ENCODE results near the gene RASAL2.
"Not testable (repeated sequence)": the region's sequence is repeated elsewhere in the genome, so short reads cannot be mapped to it uniquely, and the experiment has no call there.

The RASAL2 gene

DNA sequence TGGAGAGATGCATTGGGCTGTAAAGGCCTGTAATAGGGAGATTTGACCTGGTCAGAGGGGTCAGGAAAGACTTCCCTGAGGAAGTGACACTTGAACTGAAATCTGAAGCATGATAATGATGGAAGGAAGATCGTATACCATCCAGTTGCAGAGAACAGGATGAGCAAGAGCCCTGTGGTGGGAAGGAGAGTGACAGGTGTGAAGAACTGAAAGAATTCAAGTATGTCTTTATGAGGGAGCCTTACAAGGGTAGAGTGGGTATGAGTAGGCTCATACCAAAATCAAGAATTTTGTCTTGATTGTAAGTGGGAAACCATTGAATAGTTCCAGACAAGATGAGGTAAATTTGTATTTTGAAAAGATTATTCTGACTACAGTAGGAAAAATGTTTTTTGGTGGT lies 129.4 kb downstream of the RASAL2 start:
- no peak for DNase-seq (ENCODE audit: low read depth in 2 of 2, low spot score in 1 of 2)

DNA sequence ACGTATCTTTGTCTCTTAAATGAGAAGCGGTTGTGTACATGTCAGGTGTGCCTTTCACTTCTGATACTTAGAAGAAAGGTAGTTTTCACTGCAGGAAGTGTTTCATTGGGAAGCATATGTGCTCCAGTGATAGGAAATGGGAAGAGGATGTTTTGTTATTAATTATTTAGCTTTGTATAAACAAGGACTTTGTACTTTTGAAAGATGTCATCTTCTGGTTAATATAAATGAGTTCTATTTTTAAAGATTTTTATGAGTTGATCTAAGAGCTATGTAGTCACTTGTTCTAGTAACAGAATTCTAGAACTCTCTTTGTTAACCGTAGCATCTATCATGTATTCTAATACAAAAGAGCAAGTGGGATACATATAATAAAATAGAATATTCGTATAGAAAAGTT lies 130.5 kb downstream of the RASAL2 start:
- DNase-seq (ENCODE audit: low read depth in 2 of 2, low spot score in 1 of 2) = no peak

DNA sequence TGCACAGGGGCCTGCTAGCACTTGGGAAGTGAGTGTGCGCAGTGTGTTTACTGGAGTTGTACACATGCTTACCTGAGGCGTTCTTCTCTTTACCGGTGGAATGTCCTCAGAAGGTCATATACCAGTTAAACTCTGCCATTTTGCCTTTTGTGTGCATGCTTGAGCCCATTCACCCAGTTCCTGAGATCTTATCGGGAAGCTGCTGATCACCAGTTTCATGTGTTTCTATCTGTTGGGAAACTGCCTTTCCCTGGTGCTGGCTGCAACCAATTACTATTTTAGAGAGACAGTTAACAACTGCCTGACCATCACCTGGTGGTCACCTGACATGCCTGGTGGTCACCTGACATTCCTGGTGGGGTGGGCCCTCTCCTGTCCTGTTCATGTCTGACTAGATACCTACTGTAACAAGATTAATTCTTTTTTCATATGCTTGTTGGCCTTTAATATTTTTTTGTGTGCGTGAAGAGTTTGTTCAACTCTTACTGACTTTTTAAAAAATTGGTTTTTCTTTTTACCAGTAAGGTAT lies 137.0 kb downstream of the RASAL2 start:
- no peak for DNase-seq (ENCODE audit: low read depth in 2 of 2, low spot score in 1 of 2)

DNA sequence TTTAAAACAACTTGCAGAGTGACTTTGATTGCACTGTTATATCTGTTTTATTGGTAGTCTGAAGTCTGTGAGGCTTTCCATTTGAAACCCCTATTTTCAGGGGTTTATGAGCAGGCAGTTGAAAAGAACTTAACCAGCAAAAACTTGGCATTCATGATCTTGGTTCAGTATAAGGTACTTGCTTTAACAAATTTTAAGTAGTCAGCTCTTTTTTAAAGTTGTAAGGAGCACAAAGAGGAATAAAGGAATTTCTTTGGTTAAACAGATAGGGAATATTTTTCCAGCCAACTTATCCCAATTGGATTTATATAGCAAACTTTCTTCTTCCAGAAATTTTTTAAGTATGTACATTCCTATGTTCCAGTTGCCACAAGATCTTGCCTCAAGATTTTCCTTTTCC lies 138.2 kb downstream of the RASAL2 start:
- DNase-seq (ENCODE audit: low read depth in 2 of 2, low spot score in 1 of 2) = no peak

DNA sequence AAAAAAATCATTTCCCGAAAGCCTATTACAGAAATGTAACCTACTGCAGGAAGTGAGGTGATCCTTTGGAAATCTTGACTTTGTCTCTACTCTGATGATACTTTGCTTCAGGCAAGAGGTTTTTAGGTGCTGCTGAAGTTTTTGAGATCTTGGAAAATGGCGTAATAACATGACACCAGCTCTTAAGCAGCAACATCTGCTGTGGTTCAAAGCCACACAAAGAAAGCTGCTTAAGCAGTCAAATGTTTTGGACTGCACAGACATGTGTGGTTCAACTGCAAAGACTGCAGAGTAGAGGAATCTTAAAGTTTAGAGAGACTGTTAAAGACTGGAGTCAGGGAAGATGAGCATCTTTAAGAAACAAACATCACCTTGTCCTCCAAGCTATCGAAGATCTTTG lies 139.0 kb downstream of the RASAL2 start:
- no peak for DNase-seq (ENCODE audit: low read depth in 2 of 2, low spot score in 1 of 2)

DNA sequence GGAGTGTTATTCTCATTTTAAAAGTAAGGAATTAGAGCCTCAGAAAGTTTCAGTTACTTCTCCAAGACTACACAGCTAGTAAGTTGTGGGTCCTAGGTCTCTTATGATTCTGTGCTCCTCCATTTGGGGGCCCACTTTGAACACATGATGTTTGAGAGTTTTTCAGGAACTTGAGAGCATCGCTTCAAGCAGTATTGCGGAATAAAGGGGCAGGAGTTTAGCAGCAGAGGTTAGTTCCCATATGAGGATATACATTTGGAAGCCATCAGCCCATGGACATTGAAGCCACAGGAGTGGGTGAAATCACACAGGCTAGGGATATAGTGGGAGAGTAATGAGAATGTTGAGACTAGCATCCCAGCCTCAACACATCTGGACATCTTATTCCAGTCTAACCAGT lies 143.2 kb downstream of the RASAL2 start:
- no peak for DNase-seq (ENCODE audit: low read depth in 2 of 2, low spot score in 1 of 2)

DNA sequence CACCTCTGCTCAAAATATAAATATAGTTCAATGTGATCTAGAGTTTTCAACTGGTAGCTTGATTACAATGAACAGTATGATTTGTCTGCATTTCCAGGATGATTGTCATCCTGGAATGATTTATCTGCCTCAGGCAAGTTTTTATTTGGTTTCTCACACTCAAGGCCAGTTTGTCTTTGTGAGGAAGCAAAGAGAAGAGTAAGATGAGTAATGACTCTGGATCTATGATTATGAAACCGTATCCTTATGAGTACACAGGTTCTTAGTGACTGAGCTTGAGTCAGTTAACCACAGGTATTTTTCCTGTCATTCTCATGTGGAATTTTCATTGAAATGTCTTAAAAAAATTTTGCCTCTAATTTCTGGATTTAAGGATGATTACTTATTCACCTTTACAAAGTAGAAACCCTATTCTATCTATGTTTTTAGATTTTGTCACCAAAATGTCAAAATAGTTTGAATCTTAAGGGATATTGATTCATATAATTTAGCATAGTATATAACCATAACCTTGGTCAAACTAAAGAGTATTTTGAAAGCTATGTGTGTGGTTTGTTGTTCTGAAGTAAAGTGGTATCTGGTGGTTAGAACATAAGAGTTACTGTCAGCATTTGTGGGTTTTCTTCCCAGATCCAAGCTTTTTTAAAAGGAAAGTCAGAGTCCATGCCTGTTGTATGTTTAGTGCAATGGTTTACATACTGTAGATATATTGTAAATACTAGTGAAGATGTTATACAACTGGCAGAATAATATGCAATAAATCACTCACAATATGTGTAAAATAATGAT lies 145.0 kb downstream of the RASAL2 start:
- no peak for DNase-seq (ENCODE audit: low read depth in 2 of 2, low spot score in 1 of 2)

DNA sequence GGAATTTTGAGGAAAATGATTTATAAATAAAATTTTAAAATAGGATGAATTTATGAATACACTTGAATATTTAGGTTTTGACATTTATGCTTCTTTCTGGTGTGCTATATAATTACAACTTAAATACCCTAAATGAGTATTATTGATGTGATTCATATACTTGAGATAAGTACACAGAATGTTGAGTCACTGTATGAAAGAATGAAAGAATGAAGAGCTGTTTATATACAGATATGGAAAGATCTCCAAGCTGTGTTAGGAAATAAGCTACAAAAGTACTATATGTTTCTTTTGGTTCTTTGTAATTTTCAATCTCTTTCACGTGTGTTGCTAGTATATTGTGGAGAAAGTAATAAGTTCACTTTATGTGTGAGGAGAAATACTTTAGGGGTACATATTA lies 147.2 kb downstream of the RASAL2 start:
- no peak for DNase-seq (ENCODE audit: low read depth in 2 of 2, low spot score in 1 of 2)

DNA sequence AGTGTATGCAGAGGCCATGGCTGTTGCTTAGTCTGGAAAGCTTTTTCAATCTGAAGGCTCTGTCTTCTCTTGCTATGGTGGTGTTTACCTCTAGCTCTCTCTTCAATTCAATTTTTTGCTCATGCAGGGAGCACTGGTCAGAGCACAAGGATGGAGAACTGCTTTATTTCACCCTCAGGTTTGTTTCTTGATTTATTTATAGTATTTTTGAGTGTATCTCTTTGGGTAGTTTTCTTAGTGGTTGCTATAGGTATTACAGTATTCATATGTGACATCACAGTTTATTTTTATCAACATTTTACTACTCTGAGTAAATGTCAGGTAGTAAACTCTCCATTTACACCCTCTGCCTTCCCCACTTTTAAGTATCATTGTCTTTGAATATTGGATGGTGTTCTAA lies 147.9 kb downstream of the RASAL2 start:
- no peak for DNase-seq (ENCODE audit: low read depth in 2 of 2, low spot score in 1 of 2)

DNA sequence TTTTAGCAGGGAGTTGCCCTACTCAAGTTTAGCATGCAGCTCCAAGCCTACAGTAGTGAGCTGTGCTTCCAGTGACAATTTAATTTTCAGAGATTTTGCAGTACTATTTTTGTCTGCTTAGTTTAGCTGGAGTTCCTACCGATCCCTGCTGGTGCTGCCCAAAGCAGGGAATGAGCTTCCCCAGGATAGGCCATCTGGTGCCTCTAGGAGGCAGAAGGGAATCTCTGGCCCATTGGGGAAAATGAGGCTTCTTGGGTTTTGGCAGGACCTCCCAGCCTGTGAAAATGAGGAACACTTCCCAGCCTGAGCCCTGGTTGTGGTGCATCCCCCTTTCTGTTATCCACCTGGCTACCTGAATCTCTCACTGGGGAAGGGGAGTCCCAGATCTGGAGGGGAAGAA lies 149.2 kb downstream of the RASAL2 start:
- no peak for DNase-seq (ENCODE audit: low read depth in 2 of 2, low spot score in 1 of 2)

DNA sequence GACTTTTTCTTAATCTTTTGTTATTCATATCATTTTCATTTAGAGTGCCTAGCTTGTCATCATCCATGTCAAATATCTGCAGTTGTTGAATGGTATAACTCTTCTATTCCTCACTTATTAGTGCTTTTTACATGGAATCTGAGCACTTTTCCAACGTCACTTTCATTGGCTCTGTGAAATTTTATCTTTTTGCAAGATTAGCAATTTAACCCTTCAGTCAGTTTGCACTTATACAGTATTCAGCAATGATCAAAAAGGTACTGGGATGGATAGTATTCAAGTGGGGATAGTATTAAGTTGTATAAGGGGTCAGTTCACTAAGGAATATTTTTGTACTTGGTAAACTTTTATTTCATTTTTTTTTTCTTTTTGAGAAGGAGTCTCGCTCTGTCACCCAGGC lies 150.0 kb downstream of the RASAL2 start:
- no peak for DNase-seq (ENCODE audit: low read depth in 2 of 2, low spot score in 1 of 2)

DNA sequence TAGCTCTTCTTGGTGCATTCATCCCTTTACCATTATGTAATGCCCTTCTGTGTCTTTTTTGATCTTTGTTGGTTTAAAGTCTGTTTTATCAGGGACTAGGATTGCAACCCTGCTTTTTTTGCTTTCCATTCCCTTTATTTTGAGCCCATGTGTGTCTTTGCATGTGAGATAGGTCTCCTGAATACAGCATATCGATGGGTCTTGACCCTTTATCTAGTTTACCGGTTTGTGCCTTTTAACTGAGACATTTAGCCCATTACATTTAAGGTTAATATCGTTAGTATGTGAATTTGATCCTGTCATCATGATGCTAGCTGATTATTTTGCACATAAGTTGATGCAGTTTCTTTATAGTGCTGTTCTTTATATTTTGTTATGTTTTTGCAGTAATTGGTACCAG lies 154.4 kb downstream of the RASAL2 start:
- not testable (repeated sequence) for DNase-seq (ENCODE audit: low read depth in 2 of 2, low spot score in 1 of 2)

DNA sequence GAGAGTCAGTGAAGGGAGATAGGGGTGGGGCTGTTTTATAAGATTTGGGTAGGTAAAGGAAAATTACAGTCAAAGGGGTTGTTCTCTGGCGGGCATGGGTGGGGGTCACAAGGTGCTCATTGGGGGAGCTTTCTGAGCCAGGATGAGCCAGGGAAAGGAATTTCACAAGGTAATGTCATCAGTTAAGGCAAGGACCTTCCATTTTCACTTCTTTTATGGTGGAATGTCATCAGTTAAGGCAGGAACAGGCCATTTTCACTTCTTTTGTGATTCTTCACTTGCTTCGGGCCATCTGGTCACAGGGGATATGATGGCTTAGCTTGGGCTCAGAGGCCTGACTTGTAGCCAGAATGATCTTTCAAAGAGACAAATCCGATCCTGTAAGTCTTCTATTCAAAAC lies 159.7 kb downstream of the RASAL2 start:
- not testable (repeated sequence) for DNase-seq (ENCODE audit: low read depth in 2 of 2, low spot score in 1 of 2)

DNA sequence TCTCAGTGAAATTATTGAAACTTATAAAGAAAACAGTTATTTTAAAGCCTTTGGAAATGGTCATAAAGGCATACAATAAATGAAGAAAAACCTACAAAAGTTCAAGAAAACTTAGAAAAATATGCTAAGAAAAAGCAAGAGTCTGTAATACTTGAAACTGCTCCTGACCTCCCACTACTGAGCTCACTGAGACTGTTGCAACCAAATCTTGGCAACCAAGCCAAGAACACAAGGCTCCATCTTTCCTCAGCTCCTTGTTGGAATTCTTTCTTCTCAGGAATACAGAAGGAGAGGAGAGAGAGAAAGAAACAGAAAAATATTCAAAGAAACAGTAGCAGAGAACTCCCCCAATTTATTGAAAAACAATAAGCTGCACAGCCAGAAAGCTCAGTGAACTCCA lies 160.5 kb downstream of the RASAL2 start:
- no peak for DNase-seq (ENCODE audit: low read depth in 2 of 2, low spot score in 1 of 2)

DNA sequence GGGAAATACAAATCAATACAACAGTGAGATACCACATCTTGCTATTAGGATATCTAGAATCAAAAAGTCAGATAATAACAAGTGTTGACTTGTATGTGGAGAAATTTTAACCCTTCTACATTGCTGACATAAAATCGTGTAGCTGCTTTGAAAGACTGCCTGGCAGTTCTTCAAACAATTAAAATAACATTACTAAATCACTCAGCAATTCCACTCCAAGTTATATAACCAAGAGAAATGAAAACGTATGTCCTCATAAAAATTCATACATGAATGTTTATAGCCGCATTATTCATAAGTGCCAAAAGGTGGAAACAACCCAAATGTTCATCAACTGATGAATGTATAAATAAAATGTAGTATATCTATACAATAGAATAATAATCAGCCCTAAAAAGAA lies 164.6 kb downstream of the RASAL2 start:
- no peak for DNase-seq (ENCODE audit: low read depth in 2 of 2, low spot score in 1 of 2)

DNA sequence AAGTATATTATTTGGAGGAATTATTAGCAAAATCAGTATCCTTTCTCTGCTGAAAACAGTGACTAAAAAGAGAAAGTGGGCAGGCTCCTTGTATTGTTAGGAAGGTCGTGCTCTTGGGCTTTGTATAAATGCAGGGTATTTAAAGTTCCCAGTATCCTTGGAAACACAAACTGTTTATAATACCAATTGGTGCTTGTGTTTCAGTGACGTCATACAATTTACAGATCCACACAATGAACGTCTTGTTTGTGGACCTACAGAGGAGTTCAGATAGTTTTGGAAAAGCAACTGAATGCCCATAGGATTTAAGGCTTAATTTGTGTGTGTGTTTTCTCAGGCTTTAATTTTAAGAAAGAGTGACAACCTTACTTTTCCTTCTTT lies 168.2 kb downstream of the RASAL2 start:
- DNase-seq (ENCODE audit: low read depth in 2 of 2, low spot score in 1 of 2) = no peak

DNA sequence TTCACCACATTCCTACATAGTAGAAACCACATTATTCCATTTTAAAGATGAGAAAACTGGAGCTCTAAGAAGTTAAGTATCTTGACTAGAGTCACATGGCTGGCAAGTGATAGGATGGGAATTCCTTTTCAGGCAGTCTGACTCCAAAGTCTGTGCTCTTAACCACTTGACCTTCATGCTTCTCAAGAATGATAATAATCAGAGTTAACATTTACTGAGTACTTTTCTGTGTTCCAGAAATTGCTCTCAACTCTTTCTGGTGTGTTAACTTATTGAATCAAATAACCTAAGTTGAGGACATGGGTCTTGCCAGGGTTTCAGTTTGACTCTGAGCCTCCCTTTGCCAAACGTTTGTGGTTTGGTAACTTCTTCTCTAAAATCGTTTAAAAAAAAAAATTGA lies 169.4 kb downstream of the RASAL2 start:
- DNase-seq (ENCODE audit: low read depth in 2 of 2, low spot score in 1 of 2) = no peak

DNA sequence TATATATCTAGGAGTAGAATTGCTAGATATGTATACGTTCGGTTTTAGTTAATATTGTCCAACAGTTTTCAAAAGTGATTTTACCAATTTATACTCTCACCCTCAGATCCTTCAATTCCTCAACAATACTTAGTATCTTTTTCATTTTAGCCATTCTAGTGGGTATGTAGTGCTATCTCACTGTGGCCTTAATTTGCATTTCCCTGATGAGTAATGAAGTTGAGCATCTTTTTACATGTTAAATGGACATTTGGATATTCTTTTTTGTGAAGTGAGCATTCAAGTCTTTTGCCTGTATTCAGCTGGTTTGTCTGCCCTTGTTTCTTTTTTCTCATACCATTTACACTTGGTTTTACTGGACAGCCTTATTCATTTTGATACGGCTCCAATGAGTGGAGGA lies 172.2 kb downstream of the RASAL2 start:
- DNase-seq (ENCODE audit: low read depth in 2 of 2, low spot score in 1 of 2) = no peak

DNA sequence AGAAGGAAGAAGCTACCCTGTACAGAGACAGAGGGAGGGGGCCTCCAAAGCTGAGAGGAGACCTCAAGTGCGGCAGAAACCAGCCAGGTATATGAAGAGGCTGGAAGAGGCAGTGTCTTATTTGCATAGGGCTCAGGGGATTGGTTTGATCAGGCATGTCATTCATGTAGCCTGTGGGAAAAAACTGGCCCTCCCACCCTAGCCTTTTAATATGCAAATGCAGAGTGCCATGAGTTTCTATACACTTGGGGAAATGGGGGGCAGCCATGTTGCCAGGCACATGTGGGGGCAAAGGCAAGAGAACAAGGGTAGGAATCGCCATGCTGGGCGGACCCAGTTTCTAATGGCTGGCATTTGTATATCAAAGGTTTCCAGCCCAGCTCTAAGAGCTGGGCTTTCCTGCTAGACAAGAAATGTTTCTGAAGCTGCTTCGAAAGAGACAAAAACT lies 172.7 kb downstream of the RASAL2 start:
- DNase-seq (ENCODE audit: low read depth in 2 of 2, low spot score in 1 of 2) = no peak

DNA sequence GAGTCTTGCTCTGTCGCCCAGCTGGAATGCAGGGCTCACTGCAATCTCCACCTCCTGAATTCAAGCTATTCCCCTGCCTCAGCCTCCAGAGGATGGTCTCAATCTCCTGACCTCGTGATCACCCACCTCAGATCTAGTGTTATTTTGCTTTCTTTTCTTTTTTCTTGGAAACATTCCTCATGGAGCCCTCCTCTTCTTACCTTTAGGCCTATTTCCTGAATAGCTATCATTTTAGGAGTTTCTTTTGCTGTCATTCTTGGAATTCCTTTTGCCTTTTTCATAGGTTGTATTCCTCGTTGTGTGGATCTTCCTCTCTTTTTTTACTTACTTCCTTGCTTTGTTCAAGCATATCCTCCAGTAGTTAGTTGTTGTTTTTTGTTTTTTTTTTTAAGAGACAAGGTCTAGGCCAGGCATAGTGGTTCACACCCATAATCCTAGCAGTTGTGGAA lies 173.8 kb downstream of the RASAL2 start:
- DNase-seq (ENCODE audit: low read depth in 2 of 2, low spot score in 1 of 2) = no peak

DNA sequence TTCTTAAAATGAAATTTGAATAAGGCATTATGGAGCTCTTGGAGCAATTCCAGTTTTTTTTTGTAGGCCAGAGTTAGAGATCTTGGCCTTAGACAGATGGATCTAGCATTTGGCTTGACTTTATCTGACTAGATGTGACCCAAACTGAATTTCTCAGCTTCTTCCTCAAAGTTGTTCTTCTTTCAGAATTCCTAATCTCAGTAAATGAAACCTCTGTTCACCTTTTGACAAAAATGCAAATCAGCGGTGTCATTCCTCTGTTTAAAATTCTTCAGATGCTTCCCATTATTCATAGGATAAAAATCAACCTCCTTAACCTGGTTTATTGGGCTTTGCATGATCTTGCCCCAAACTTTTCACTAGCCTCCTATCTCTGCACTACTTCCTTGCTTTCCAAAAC lies 177.6 kb downstream of the RASAL2 start:
- DNase-seq (ENCODE audit: low read depth in 2 of 2, low spot score in 1 of 2) = no peak

DNA sequence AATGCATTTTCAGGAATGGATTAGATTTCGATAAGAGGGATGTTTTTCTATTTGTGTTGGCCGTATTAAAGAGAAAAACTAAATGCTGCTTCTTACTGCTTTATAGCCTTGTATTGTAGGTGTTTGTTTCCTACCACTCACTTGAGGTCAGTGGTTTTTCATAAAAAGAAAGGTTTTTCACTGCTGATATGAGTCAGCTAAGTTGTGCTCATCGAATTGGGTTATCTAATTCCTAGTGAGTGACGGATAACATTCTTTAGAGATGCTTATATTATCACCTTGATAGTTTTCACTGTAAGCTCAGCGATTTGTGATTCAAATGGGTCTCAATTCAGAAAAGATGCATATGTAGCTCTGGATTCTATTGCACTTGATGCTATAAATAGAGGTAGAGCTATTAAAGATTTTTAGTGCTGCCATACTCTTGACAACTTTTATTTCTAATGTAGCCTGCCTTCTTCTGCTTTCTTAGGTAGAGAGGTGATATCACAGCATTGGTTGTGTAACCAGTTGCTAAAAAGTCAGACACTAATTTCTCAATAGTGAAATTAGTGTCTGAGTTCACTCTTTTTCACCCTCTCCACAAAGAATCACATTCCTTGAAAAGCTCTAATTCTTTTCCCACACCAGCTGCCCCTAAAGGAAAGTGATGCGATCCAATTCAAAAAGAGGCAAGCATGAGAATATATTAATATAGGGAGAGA lies 180.0 kb downstream of the RASAL2 start:
- DNase-seq (ENCODE audit: low read depth in 2 of 2, low spot score in 1 of 2) = no peak

DNA sequence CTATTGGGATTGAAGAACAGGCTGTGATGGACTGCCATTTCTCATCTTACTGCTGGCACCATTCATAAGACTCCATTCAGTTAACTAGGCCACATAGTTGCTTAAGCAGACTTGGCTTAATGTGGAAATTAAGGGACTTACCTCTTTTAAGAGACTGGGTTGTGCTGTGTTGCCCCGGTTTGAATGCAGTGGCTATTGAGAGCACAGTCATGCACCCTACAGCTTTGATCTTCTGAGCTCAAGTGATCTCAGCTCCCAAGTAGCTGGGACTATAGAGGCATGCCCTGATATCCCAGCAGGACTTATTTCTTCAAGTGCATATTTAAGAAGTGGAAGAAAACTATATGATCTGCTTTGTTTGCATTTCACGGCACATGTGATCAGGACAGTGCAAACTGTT lies 181.1 kb downstream of the RASAL2 start:
- no peak for DNase-seq (ENCODE audit: low read depth in 2 of 2, low spot score in 1 of 2)

All from stimulated activated CD8-positive, alpha-beta memory T cell treated with anti-CD3 and anti-CD28 coated beads, Interleukin-4, amount 100 ng/mL, for 1 hour (primary cell).